GM12873 (cell line): ENCODE data around the gene FOXN3.

Experiments used
- TF ChIP-seq, protein P1 (sequence below): IDR thresholded peaks from 2 replicates; pipeline ENCODE4 v1.5.1; 2012; ENCODE audit warnings: low read depth, mild to moderate bottlenecking, moderate library complexity, low read length, control low read depth; ENCODE audit not compliant: insufficient read depth; ENCODE audit errors: missing control alignments

Gene FOXN3

DNA sequence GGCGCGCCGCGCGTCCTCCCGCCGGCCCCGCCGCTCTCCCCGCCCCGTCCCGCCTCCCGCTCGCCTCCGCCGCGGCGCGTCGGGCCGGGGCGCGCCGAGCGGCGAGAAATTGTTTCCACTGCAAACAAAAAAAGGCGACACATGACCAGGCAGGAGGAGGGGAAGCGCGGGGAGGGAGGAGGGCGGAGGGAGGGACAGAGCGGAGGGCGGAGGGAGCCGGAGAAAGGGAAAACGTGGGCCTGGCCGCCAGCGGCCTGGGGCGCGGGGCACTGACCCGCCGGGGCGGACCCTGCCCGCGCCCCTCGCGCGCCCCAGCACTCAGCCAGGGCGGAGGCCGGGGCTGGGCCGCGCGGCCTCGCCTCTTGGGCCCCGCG is at the start of gene FOXN3:
Gene FOXN3, minus strand, starts transcription at position 143 of the 374 bp plus-strand sequence. CDS start 4,757 bp downstream, outside the sequence.
- TF ChIP-seq, protein P1, sequence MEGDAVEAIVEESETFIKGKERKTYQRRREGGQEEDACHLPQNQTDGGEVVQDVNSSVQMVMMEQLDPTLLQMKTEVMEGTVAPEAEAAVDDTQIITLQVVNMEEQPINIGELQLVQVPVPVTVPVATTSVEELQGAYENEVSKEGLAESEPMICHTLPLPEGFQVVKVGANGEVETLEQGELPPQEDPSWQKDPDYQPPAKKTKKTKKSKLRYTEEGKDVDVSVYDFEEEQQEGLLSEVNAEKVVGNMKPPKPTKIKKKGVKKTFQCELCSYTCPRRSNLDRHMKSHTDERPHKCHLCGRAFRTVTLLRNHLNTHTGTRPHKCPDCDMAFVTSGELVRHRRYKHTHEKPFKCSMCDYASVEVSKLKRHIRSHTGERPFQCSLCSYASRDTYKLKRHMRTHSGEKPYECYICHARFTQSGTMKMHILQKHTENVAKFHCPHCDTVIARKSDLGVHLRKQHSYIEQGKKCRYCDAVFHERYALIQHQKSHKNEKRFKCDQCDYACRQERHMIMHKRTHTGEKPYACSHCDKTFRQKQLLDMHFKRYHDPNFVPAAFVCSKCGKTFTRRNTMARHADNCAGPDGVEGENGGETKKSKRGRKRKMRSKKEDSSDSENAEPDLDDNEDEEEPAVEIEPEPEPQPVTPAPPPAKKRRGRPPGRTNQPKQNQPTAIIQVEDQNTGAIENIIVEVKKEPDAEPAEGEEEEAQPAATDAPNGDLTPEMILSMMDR, result no peak

DNA sequence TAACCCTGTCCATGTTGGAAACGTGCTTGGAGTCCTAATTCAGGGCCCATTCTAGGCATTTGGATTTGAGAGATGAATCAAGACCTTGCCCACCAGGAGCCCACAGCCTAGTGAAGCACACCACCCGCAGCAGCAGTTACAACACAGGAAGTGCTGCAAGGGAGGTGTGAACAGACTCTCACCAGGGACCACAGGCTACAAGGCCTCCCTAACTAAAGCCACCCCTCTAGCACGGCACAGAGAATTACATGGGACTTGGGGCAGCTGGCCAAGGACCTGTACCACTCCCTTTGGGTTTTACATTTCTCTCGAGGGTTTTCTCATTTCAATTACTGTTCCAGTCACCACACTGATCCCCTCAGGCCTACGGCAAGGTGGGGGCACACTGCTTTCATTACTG is 49.5 kb upstream of the FOXN3 start:
- TF ChIP-seq, protein P1, result no peak

DNA sequence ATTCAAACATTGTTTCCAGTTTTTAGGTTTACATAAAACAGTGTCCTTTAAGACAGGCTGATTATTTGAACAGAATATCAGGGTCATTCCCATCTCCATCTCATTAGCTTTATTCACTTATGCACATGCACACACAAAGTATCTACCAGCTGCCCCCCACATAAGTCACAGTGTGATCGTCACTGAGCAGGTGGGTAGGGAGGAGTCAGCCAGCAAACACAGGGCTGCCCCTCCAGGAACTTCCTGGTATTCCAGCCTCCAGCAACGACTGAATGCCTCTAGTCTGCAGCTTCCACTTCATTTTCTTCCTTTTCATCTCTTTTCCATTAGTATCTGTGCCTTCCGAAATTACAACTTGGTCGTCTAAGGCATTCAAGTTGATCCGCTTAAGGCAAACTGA is 48.8 kb upstream of the FOXN3 start:
- TF ChIP-seq, protein P1, result no peak

- TF ChIP-seq, protein P1, result no peak
Observed at GRCh38 chr14:89461256-89461655, 44.2 kb upstream of the FOXN3 start.

DNA sequence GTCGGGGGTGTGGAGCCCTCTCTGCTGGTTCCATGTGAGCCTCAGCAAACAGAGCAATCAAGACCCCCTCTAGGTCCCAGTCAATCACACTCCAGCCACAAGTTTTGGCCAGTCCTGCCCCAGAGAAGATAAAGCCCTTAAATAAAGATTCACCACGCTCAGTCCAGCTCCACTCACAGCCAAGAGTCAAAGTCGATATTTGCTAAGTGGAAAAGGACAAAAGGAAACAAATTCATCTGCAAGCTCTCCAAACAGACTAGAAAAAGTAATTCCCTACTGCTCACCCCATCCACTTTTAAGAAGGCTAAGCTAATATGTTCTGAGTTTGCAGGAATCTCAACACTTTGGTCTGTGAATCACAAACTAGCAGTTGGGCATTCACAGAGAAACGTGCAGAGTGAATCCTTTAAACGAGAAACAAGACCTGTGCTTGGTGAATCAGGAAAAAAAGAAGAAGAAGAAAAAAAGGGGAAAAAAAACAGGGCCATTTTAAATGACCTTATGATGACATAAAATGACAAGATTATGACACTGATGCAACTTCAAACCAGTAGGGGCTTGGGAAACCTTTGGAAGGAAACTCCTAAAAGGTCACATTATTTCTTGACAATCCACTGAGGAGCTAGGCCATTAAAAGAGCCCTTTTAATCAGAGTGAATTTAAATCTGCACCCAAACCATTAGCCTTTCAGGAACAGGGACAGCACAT is 41.8 kb upstream of the FOXN3 start:
- TF ChIP-seq, protein P1, result no peak

DNA sequence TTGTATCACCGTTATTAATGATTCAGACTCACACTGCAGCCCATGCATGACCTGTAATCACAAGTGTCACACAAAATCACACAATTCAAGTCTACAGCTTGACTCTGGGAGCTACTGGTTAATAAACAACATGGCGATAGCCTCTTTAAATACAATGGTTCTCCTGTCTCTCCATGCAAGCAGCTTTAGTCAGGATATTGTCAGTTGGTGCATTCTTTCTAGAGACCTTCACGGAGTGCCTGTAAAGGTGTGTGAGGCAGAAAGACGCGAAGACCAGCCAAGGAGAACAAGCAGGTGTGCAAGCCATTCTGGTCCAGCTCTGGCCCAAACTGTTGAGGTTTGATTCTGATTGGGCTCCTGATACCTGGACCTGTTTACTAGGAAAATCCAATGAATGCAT is 40.0 kb upstream of the FOXN3 start:
- TF ChIP-seq, protein P1, result no peak

GRCh38 chr14:89455412-89455811 is 38.4 kb upstream of the FOXN3 start:
- TF ChIP-seq, protein P1, result no peak
